IMR-90 (cell line): ENCODE results near the gene STARD13. TPM values are rescaled to one million over a fixed set of nuclear protein-coding genes. Genes with fewer than 3 reads are reported as not detected.

Source experiments
- ATAC-seq: fragments of 200-7000 bp; cut with Tn5 transposase; 2 replicates; pipeline ENCODE4 v1.9.1; 2020; ENCODE audit warnings: low read depth, mild to moderate bottlenecking, moderate library complexity
- BruUV-seq: library from RNA; stranded (reverse); fragments of 400-500 nt; replicated peaks from 2 replicates; lab custom pipeline; 2021; lab: Mats Ljungman, UMichigan
- CTCF ChIA-PET: fragments of 300-600 bp; formaldehyde crosslinking; extraction: SDS; loops from one replicate; lab custom pipeline; 2021; ENCODE audit warnings: antibody characterized with exemption; lab: Yijun Ruan, JAX
- POLR2A ChIA-PET: fragments of 300-600 bp; sonication (Branson Sonifier 250); formaldehyde crosslinking; loops from one replicate; lab custom pipeline; 2022; ENCODE audit warnings: antibody characterized with exemption; ENCODE audit not compliant: unreplicated experiment; lab: Charles Lee
- DNase-seq: peaks from one replicate; pipeline ENCODE4 v3.0.0; 2013
- H2AFZ ChIP-seq: replicated peaks from 2 replicates; pipeline ENCODE3; 2013; ENCODE audit warnings: low read length, mild to moderate bottlenecking; ENCODE audit not compliant: poor library complexity
- H2AK5ac ChIP-seq: 2 replicates; pipeline ENCODE4 v1.6.1; 2013; ENCODE audit warnings: low read depth, low read length, inconsistent platforms
- H2AK9ac ChIP-seq: replicated peaks from 2 replicates; pipeline ENCODE3; 2013; ENCODE audit warnings: mild to moderate bottlenecking, low read depth, low read length, moderate library complexity; ENCODE audit not compliant: poor library complexity
- H2BK120ac ChIP-seq: 2 replicates; pipeline ENCODE4 v1.6.1; 2013; ENCODE audit warnings: low read depth, low read length, inconsistent platforms
- H2BK15ac ChIP-seq: 3 replicates; pipeline ENCODE4 v1.6.1; 2013; ENCODE audit warnings: low read depth, low read length, inconsistent platforms
- H2BK20ac ChIP-seq: 2 replicates; pipeline ENCODE4 v1.6.1; 2013; ENCODE audit warnings: low read depth, mild to moderate bottlenecking, inconsistent platforms, low read length, moderate library complexity
- H2BK5ac ChIP-seq: 2 replicates; pipeline ENCODE4 v1.6.1; 2013; ENCODE audit warnings: mild to moderate bottlenecking, low read depth, low read length, inconsistent platforms; ENCODE audit not compliant: poor library complexity, severe bottlenecking
- H3K14ac ChIP-seq: replicated peaks from 2 replicates; pipeline ENCODE4 v1.6.1; 2013; ENCODE audit warnings: low read depth, low read length, inconsistent platforms
- H3K18ac ChIP-seq: 2 replicates; pipeline ENCODE4 v1.6.1; 2013; ENCODE audit warnings: low read depth, low read length, control low read depth
- H3K23ac ChIP-seq: 2 replicates; pipeline ENCODE4 v1.6.1; 2013; ENCODE audit warnings: low read depth, low read length, inconsistent platforms
- H3K27ac ChIP-seq: 2 replicates; pipeline ENCODE4 v1.5.1; 2013; ENCODE audit warnings: mild to moderate bottlenecking, control low read depth, low read length; ENCODE audit not compliant: insufficient read depth
- H3K27me3 ChIP-seq: 2 replicates; pipeline ENCODE4 v1.6.1; 2013; ENCODE audit warnings: low read length; ENCODE audit not compliant: control insufficient read depth, insufficient read depth
- H3K36me3 ChIP-seq: 2 replicates; pipeline ENCODE4 v1.6.1; 2013; ENCODE audit warnings: low read length, mixed read lengths; ENCODE audit not compliant: control insufficient read depth, insufficient read depth
- H3K4ac ChIP-seq: 2 replicates; pipeline ENCODE4 v1.6.1; 2013; ENCODE audit warnings: low read depth, low read length, inconsistent platforms
- H3K4me1 ChIP-seq: 2 replicates; pipeline ENCODE4 v1.6.1; 2013; ENCODE audit warnings: low read length, mixed read lengths; ENCODE audit not compliant: control insufficient read depth, insufficient read depth
- H3K4me2 ChIP-seq: 2 replicates; pipeline ENCODE4 v1.6.1; 2013; ENCODE audit warnings: low read depth, mild to moderate bottlenecking, control low read depth, low read length, moderate library complexity
- H3K4me3 ChIP-seq: 2 replicates; pipeline ENCODE4 v1.5.1; 2013; ENCODE audit warnings: low read depth, mild to moderate bottlenecking, control low read depth, low read length, moderate library complexity; ENCODE audit not compliant: insufficient read depth
- H3K56ac ChIP-seq: 2 replicates; pipeline ENCODE4 v1.6.1; 2013; ENCODE audit warnings: low read length, inconsistent platforms; ENCODE audit not compliant: insufficient read depth; ENCODE audit errors: extremely low read depth
- H3K79me1 ChIP-seq, 2 experiments: 2 replicates each; pipeline ENCODE4 v1.6.1; 2013; ENCODE audit warnings: low read length in 2 of 2, inconsistent platforms in 1 of 2, low read depth in 1 of 2
- H3K9ac ChIP-seq: 2 replicates; pipeline ENCODE4 v1.6.1; 2013; ENCODE audit warnings: low read depth, low read length, control low read depth
- H3K9me1 ChIP-seq: 2 replicates; pipeline ENCODE4 v1.6.1; 2013; ENCODE audit warnings: low read length, inconsistent platforms; ENCODE audit not compliant: insufficient read depth
- H3K9me3 ChIP-seq: 2 replicates; pipeline ENCODE4 v1.6.1; 2013; ENCODE audit warnings: low read length; ENCODE audit not compliant: control insufficient read depth, insufficient read depth
- H4K20me1 ChIP-seq: 2 replicates; pipeline ENCODE4 v1.6.1; 2013; ENCODE audit warnings: low read length, inconsistent platforms; ENCODE audit not compliant: insufficient read depth
- H4K5ac ChIP-seq: 2 replicates; pipeline ENCODE4 v1.6.1; 2013; ENCODE audit warnings: mild to moderate bottlenecking, low read depth, low read length, control low read depth
- H4K8ac ChIP-seq, 2 experiments: 2 replicates each; pipeline ENCODE4 v1.6.1; 2013; ENCODE audit warnings: low read depth in 2 of 2, low read length in 2 of 2, control low read depth in 1 of 2, inconsistent platforms in 1 of 2
- H4K91ac ChIP-seq: 2 replicates; pipeline ENCODE4 v1.6.1; 2013; ENCODE audit warnings: low read depth, low read length, inconsistent platforms; ENCODE audit not compliant: insufficient read depth
- BHLHE40 ChIP-seq: fragments of 150-350 bp; IDR thresholded peaks from 2 replicates; pipeline ENCODE4 v1.6.1; 2016; ENCODE audit warnings: mild to moderate bottlenecking, low read depth, low read length
- POLR2A ChIP-seq: IDR thresholded peaks from 2 replicates; pipeline ENCODE4 v1.6.1; 2012; ENCODE audit warnings: mild to moderate bottlenecking, low read depth, low read length
- WGBS, 2 experiments: methylation state at CpG; one replicate each; pipeline versions ENCODE4 v1.1.5 to v1.1.7; 2013; ENCODE audit warnings: missing lambda C conversion rate in 2 of 2; ENCODE audit not compliant: insufficient read length in 1 of 2; ENCODE audit errors: extremely low coverage in 2 of 2; 5-methylcytosine and 5-hydroxymethylcytosine counted together
- dilution Hi-C: fragments of 300-500 bp; cut with HindIII; formaldehyde crosslinking; loops from one replicate; pipeline ENCODE4 v1.14.3; 2018; ENCODE audit warnings: low sequenced_read_pairs; ENCODE audit not compliant: unreplicated experiment
- in situ Hi-C: fragments of 300-500 bp; cut with MboI; formaldehyde crosslinking; loops from 3 replicates; pipeline ENCODE4 v1.14.3; 2019; ENCODE audit warnings: low sequenced_read_pairs, inconsistent platforms, mixed read lengths
- intact Hi-C: fragments of 100-400 bp; cut with micrococcal nuclease; formaldehyde crosslinking; loops from 2 replicates; pipeline ENCODE4 v1.10.0; 2022
- polyA plus RNA-seq, 3 experiments: library from polyadenylated mRNA; depleted of rRNA; stranded (reverse); fragments of >200 nt; gene quantifications; 2 replicates each; pipeline ENCODE4 v1.2.3, GENCODE V29; 2012; ENCODE audit warnings: low replicate concordance in 1 of 3
- total RNA-seq: library from RNA; depleted of rRNA; stranded (reverse); fragments of >200 nt; gene quantifications from 2 replicates; pipeline ENCODE4 v1.2.3, GENCODE V29; 2012

The STARD13 gene
- total and polyA plus RNA-seq, 2 of the 4 experiments (the other 2 are of a cell fraction), result 23.6 to 46.6 TPM

GRCh38 chr13:33111414-33112110 is 174.0 kb downstream of the STARD13 start:
- H3K4me2 ChIP-seq, result no peak overlapping the region
- peaks cover 9% of the 10 kb centered on the region; the same call in 1 of the 2 replicates for H4K20me1 ChIP-seq
- H3K36me3 ChIP-seq, result peaks cover 57% of the 10 kb centered on the region
- peak overlapping the region; percentile 18 for H2BK5ac ChIP-seq
- H3K9me3 ChIP-seq, result no peaks in the 10 kb centered on the region
- H2AK5ac ChIP-seq, result no peak overlapping the region
- no peak overlapping the region for H3K23ac ChIP-seq
- no peak overlapping the region for H2AFZ ChIP-seq
- ChIA-PET CTCF (interaction anchor here (1.4 kb wide), 2 partner anchors 21 to 431 kb away, joined by 4 read pairs; no protein-coding TSS in a partner anchor), POLR2A (no interaction called here)
- no peak overlapping the region for H3K14ac ChIP-seq
- H4K91ac ChIP-seq, result no peak overlapping the region
- peaks cover 42 to 79% of the 10 kb centered on the region in 2 experiments for H3K79me1 ChIP-seq
- DNase-seq (peak; percentile 61), ATAC-seq (no peak)
- H3K9me1 ChIP-seq, result peaks cover 58% of the 10 kb centered on the region
- no peak overlapping the region; the same call in 2 of the 3 replicates for H2BK15ac ChIP-seq
- no peak overlapping the region; the same call in 1 of the 2 replicates for H3K56ac ChIP-seq
- intact Hi-C loops, result loop anchor here (5.0 kb wide), 1 partner anchor 524 kb away; the partner anchor contains the start of gene PDS5B
- H3K27ac ChIP-seq, result peak overlapping the region; percentile 55; the same call in 1 of the 2 replicates
- H3K27me3 ChIP-seq, result no peaks in the 10 kb centered on the region
- no peak overlapping the region for H3K4ac ChIP-seq
- no TSS peak for BruUV-seq
- peak overlapping the region; percentile 45; the same call in 1 of the 2 replicates for H3K18ac ChIP-seq
- peaks cover 53% of the 10 kb centered on the region for H3K4me1 ChIP-seq
- in situ Hi-C loops, result no loop called here
- peak; percentile 86 for TF ChIP-seq BHLHE40
- TF ChIP-seq POLR2A, result no peak
- 0 out of 2 replicates have a peak overlapping the region, but pooled peaks have one; percentile 1 for H2BK20ac ChIP-seq
- H2AK9ac ChIP-seq, result no peak overlapping the region
- dilution Hi-C loops, result no loop called here
- peak overlapping the region in 1 of 2 experiments; percentile 45; a peak in 2 of 4 replicates for H4K8ac ChIP-seq
- H3K4me3 ChIP-seq, result no peak overlapping the region
- peak overlapping the region; percentile 47 for H4K5ac ChIP-seq
- H3K9ac ChIP-seq, result no peak overlapping the region
- no peak overlapping the region for H2BK120ac ChIP-seq
- WGBS, 2 experiments, result 30% methylated on average over 5 of the region's 9 CpGs; no CpG with 5 or more reads in 1 of the 2 experiments
